Right atrium auricular region (tissue), 2 donors: ENCODE results near the gene MAP1LC3B2. TPM values are rescaled to one million over a fixed set of nuclear protein-coding genes. Genes with fewer than 3 reads are reported as not detected.

Source experiments
- DNase-seq: peaks from one replicate; pipeline ENCODE4 v3.0.0-alpha.2; 2019; ENCODE audit warnings: low spot score
- H3K27ac ChIP-seq, 2 donors: fragments of 200-600 bp; sonication (generic); 1 replicate in 1 of 2; 2 replicates in 1 of 2; pipeline ENCODE4 v1.5.1; 2016 to 2019
- H3K27me3 ChIP-seq, 2 donors: fragments of 200-600 bp; sonication (generic); one replicate each; pipeline versions ENCODE4 v1.5.1 to v1.6.0; 2017 to 2019
- H3K36me3 ChIP-seq: fragments of 200-600 bp; sonication (generic); one replicate; pipeline ENCODE4 v1.5.1; 2016
- H3K4me1 ChIP-seq, 2 donors: fragments of 200-600 bp; sonication (generic); one replicate each; pipeline versions ENCODE4 v1.5.1 to v1.6.0; 2017 to 2019
- H3K4me3 ChIP-seq, 2 donors: fragments of 200-600 bp; sonication (generic); 1 replicate in 1 of 2; 2 replicates in 1 of 2; pipeline ENCODE4 v1.5.1; 2017 to 2019; ENCODE audit warnings: mild to moderate bottlenecking in 1 of 2, moderate library complexity in 1 of 2
- H3K9me3 ChIP-seq, 2 donors: fragments of 200-600 bp; sonication (generic); one replicate each; pipeline ENCODE4 v1.5.1; 2019
- total RNA-seq, 2 donors: library from RNA; depleted of rRNA; stranded (reverse); fragments of >200 nt; gene quantifications; one replicate each; pipeline ENCODE4 v1.1.0, GENCODE V29; 2016
- TF ChIP-seq, protein P1 (sequence below), 2 donors: fragments of 200-600 bp; sonication (generic); IDR thresholded peaks; one replicate each; pipeline ENCODE4 v1.5.1; 2019; ENCODE audit warnings: antibody characterized with exemption in 2 of 2

The MAP1LC3B2 gene
- total RNA-seq, 2 donors from 2014 or later, result 1.0 to 1.4 TPM

DNA sequence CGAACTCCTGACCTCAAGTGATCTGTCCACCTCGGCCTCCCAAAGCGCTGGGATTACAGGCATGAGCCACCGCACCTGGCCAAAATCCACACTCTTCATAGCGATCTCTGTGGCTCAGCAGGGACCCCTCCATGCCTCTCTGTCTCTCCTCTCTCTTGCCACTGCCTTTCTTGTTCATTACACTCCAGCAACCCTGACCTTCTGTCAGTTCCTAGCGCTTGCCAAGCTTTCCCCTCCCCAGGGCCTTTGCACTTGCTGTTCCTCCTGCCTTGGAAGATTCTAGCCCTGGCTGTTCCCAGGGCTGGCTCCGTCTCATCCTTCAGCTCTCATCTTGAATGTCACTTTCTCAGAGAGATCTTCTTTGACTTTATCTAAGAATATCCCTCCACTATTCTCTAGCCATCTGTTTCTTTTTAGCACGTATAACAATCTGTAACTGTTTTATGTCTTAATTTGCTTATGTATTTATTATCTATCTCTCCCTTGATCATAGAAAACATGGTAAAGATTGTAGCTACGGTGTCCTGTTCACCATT is 38.9 kb upstream of the MAP1LC3B2 start:
- Histone ChIP-seq H3K4me1 (peaks cover 0 to 7% of the 10 kb centered on the region in 2 donors), H3K27me3 (no peaks in the 10 kb centered on the region), H3K36me3 (no peaks in the 10 kb centered on the region), H3K4me3 (no peak overlapping the region), H3K9me3 (no peaks in the 10 kb centered on the region), H3K27ac (no peak overlapping the region)
- DNase-seq, result no peak
- TF ChIP-seq, protein P1, sequence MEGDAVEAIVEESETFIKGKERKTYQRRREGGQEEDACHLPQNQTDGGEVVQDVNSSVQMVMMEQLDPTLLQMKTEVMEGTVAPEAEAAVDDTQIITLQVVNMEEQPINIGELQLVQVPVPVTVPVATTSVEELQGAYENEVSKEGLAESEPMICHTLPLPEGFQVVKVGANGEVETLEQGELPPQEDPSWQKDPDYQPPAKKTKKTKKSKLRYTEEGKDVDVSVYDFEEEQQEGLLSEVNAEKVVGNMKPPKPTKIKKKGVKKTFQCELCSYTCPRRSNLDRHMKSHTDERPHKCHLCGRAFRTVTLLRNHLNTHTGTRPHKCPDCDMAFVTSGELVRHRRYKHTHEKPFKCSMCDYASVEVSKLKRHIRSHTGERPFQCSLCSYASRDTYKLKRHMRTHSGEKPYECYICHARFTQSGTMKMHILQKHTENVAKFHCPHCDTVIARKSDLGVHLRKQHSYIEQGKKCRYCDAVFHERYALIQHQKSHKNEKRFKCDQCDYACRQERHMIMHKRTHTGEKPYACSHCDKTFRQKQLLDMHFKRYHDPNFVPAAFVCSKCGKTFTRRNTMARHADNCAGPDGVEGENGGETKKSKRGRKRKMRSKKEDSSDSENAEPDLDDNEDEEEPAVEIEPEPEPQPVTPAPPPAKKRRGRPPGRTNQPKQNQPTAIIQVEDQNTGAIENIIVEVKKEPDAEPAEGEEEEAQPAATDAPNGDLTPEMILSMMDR (IDR thresholded peaks at IDR 0.05), result no peak

DNA sequence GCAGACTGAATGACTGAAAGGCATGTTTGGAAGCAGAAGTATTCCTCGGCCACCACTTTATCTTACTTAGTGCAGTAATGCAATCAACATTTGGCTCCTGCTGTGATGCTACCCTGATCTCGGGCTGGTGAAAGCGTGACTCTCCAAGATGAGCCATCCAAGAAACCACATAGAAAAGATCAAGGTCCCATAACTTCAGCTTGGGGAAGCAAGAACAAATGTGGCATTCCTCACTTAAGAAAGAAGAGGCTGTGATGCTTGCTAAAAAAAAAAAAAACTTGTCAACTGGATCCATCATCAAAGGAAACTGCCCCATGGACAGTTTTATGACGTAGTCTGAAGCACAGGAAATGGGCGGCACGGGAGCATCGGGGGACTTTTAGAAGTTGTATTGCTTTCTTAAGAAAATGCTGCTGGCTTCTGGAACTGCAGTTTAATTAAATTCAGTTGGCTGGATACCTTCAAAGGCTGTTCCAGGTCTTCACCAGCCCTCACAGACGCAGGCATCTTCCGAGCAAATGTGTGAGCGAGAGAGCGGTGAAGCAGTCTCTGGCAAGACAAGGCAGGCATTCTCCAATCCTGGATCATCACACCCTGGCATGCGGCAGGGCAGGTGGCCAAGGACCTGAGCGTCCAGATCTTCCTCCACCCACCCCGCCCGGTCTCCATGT is 38.2 kb upstream of the MAP1LC3B2 start:
- TF ChIP-seq, protein P1 (IDR thresholded peaks at IDR 0.05), result no peak
- H3K4me1 ChIP-seq, result peaks cover 0 to 11% of the 10 kb centered on the region in 2 donors
- no peak for DNase-seq
- no peaks in the 10 kb centered on the region for H3K36me3 ChIP-seq
- H3K4me3 ChIP-seq, result no peak overlapping the region
- no peak overlapping the region for H3K27ac ChIP-seq
- no peaks in the 10 kb centered on the region for H3K27me3 ChIP-seq
- no peaks in the 10 kb centered on the region for H3K9me3 ChIP-seq

DNA sequence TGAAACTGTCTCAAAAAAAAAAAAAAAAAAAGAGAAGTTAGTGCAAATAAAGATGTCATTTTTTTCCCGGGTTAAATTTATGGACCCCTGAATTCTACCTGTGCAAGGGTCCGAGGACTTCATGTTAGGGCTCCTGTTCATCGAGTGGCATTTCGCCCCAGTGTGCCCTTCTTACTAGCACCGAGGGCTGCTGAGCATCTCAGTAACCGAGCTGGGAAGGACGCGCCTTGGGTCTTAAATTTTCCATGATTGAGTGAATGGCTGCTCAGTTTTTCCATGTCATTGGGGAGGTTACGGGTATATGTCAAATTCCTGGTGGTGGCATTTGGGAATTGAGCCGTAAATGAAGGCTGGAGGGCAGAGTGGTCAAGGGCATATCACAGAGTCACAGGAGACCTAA is 34.9 kb upstream of the MAP1LC3B2 start:
- Histone ChIP-seq H3K4me1 (peaks cover 0 to 14% of the 10 kb centered on the region in 2 donors), H3K27me3 (no peaks in the 10 kb centered on the region), H3K9me3 (no peaks in the 10 kb centered on the region), H3K27ac (no peak overlapping the region), H3K36me3 (no peaks in the 10 kb centered on the region), H3K4me3 (no peak overlapping the region)
- TF ChIP-seq, protein P1 (IDR thresholded peaks at IDR 0.05), result no peak
- no peak for DNase-seq

DNA sequence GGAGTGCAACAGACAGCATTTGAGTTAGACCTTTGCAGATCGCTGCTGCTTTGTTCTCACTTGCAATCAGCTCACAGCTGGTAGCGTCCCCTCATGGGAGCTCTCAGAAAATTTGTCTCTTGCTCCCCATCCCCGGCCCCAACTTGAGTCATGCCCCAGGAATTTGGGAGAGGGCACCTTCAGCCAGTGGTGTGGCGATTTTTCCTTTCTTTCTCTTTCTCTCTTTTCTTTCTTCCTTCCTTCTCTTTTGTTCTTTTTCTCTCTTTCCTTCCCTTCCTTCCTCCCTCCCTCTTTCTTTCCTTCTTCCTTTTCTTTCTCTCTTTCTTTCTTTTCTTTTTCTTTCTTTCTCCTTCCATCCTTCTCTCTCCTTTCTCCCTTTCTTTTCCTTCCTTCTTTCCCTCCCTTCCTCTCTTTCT is 34.2 kb upstream of the MAP1LC3B2 start:
- no peak for DNase-seq
- H3K27ac ChIP-seq, result peak overlapping the region in 1 of 2 donors; percentile 65
- H3K4me3 ChIP-seq, result no peak overlapping the region
- H3K36me3 ChIP-seq, result no peaks in the 10 kb centered on the region
- TF ChIP-seq, protein P1 (IDR thresholded peaks at IDR 0.05), result no peak
- no peaks in the 10 kb centered on the region for H3K9me3 ChIP-seq
- no peaks in the 10 kb centered on the region for H3K27me3 ChIP-seq
- peaks cover 0 to 14% of the 10 kb centered on the region in 2 donors for H3K4me1 ChIP-seq

DNA sequence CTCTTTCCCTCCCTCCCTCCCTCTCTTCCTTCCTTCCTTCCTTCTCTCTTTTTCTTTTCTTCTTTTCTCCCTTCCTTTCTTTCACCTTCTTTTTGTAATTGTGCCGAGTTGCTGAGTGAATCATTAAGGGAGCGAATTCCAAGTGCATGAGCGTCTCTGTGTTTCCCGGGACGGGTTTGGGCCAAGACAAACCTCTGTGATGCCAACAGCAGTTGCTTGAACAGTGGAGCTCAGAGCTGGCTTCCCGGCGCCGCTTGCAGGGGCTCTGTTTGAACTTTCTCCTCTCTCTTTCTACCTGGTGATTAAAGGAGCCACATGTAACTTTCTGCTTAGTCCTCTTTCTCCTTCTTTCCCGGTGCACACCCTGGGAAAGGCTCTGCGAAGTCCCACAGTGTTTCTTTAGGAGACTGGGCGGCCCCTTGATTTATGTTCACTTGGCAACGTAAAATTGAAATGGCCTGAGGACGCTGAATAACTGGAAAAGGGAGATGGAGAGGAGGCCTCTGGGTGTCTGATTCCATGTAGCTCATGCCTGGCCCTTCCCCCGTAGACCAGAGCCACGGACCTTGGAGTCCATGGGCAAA is 33.7 kb upstream of the MAP1LC3B2 start:
- Histone ChIP-seq H3K36me3 (no peaks in the 10 kb centered on the region), H3K4me1 (peaks cover 0 to 14% of the 10 kb centered on the region in 2 donors), H3K27me3 (no peaks in the 10 kb centered on the region), H3K27ac (peak overlapping the region; percentile 20 to 65), H3K9me3 (no peaks in the 10 kb centered on the region), H3K4me3 (no peak overlapping the region)
- DNase-seq, result peak; percentile 87
- TF ChIP-seq, protein P1 (IDR thresholded peaks at IDR 0.05), result no peak
